Activated T-cell treated with anti-CD3 and anti-CD28 coated beads, Interleukin-2, amount 50 U/mL, for 24 hours (primary cell): ENCODE data around the gene MEIS3.

Experiments
- DNase-seq: peaks from one replicate; pipeline ENCODE4 v3.0.0-alpha.2; 2020
- H3K27ac Mint-ChIP-seq: 2 replicates; pipeline ENCODE4 v1.8.0; 2020; ENCODE audit warnings: mild to moderate bottlenecking, mixed read lengths
- H3K27me3 Mint-ChIP-seq: 2 replicates; pipeline ENCODE4 v1.8.0; 2020; ENCODE audit warnings: mixed read lengths
- H3K36me3 Mint-ChIP-seq: 2 replicates; pipeline ENCODE4 v1.8.0; 2020; ENCODE audit warnings: low read depth, mixed read lengths
- H3K4me1 Mint-ChIP-seq: 2 replicates; pipeline ENCODE4 v1.8.0; 2020; ENCODE audit warnings: low read depth, mixed read lengths
- H3K4me3 Mint-ChIP-seq: 2 replicates; pipeline ENCODE4 v1.8.0; 2020; ENCODE audit warnings: mild to moderate bottlenecking, moderate library complexity, mixed read lengths
- H3K9me3 Mint-ChIP-seq: 2 replicates; pipeline ENCODE4 v1.8.0; 2020; ENCODE audit warnings: mixed read lengths

MEIS3 gene

GRCh38 chr19:47356900-47357299 lies 62.4 kb downstream of the MEIS3 start:
- Mint-ChIP-seq H3K9me3 (no peaks in the 10 kb centered on the region), H3K4me1 (peaks cover 26% of the 10 kb centered on the region), H3K36me3 (peaks cover 100% of the 10 kb centered on the region), H3K27ac (no peak overlapping the region), H3K27me3 (no peaks in the 10 kb centered on the region), H3K4me3 (no peak overlapping the region)
- no peak for DNase-seq

- Mint-ChIP-seq H3K9me3 (peaks cover 3% of the 10 kb centered on the region), H3K36me3 (peaks cover 90% of the 10 kb centered on the region), H3K4me3 (no peak overlapping the region), H3K27me3 (no peaks in the 10 kb centered on the region), H3K4me1 (peaks cover 54% of the 10 kb centered on the region), H3K27ac (no peak overlapping the region)
- DNase-seq: no peak
These were observed 66.0 kb downstream of the MEIS3 start for GRCh38 chr19:47353307-47353712.
